K562 (cell line): ENCODE results near the gene FAAH. TPM values are rescaled to one million over a fixed set of nuclear protein-coding genes. Genes with fewer than 3 reads are reported as not detected.
A peak's percentile ranks its signal among the peaks of the same experiment; 100 is the strongest.

Experiments
- ELF1 ChIP-seq: fragments of 200-800 bp; sonication (Bioruptor generic); IDR thresholded peaks from 2 replicates; pipeline ENCODE4 v1.6.1; 2016; ENCODE audit warnings: missing genetic modification characterization, missing compliant biosample characterization
- GABPB2 ChIP-seq: fragments of 250-450 bp; sonication (Bioruptor Pico); conservative IDR thresholded peaks from 2 replicates; pipeline ENCODE4 v1.5.1; 2021; ENCODE audit warnings: mild to moderate bottlenecking
- GTF2F1 ChIP-seq: IDR thresholded peaks from 2 replicates; pipeline ENCODE4 v1.6.1; 2011; ENCODE audit warnings: low read depth, low read length, improper control_type of control experiment
- HMG20A ChIP-seq: fragments of 450-650 bp; formaldehyde crosslinking; conservative IDR thresholded peaks from 2 replicates; pipeline ENCODE4 v1.4.0; 2020; ENCODE audit warnings: mild to moderate bottlenecking, mixed read lengths
- MEIS2 ChIP-seq: fragments of 450-650 bp; IDR thresholded peaks from 2 replicates; pipeline ENCODE4 v1.6.1; 2014; ENCODE audit warnings: mild to moderate bottlenecking; ENCODE audit not compliant: partially characterized antibody
- MXD1 ChIP-seq: fragments of 250-450 bp; sonication (Bioruptor Pico); IDR thresholded peaks from 2 replicates; pipeline ENCODE4 v1.8.0; 2021; ENCODE audit warnings: borderline replicate concordance, mild to moderate bottlenecking, moderate library complexity; ENCODE audit not compliant: poor library complexity, severe bottlenecking
- NCOA6 ChIP-seq: fragments of 450-650 bp; IDR thresholded peaks from 2 replicates; pipeline ENCODE4 v1.6.1; 2017; ENCODE audit warnings: mild to moderate bottlenecking
- NFATC3 ChIP-seq: fragments of 450-650 bp; IDR thresholded peaks from 2 replicates; pipeline ENCODE4 v1.6.1; 2017; ENCODE audit warnings: mild to moderate bottlenecking
- OTX1 ChIP-seq: fragments of 450-650 bp; formaldehyde crosslinking; IDR thresholded peaks from 2 replicates; pipeline ENCODE4 v1.4.0; 2022; ENCODE audit warnings: mild to moderate bottlenecking
- POLR3A ChIP-seq: IDR thresholded peaks from 2 replicates; pipeline ENCODE4 v1.6.1; 2011; ENCODE audit warnings: borderline replicate concordance, mild to moderate bottlenecking, moderate library complexity; ENCODE audit not compliant: insufficient read length, insufficient read depth; ENCODE audit errors: extremely low read depth
- PREB ChIP-seq: sonication (generic); formaldehyde crosslinking; IDR thresholded peaks from 2 replicates; pipeline ENCODE4 v1.8.1; 2023; ENCODE audit warnings: mild to moderate bottlenecking, missing genetic modification reagents
- RFX5 ChIP-seq: IDR thresholded peaks from 2 replicates; pipeline ENCODE4 v1.6.1; 2011; ENCODE audit warnings: low read depth, mild to moderate bottlenecking, improper control_type of control experiment, low read length
- SMARCE1 ChIP-seq: fragments of 450-650 bp; IDR thresholded peaks from 2 replicates; pipeline ENCODE4 v1.7.1; 2016; ENCODE audit warnings: mild to moderate bottlenecking
- UBTF ChIP-seq, 2 experiments: IDR thresholded peaks; 2 replicates each; pipeline ENCODE4 v1.6.1; 2012; ENCODE audit warnings: improper control_type of control experiment in 2 of 2, low read depth in 2 of 2, low read length in 2 of 2, borderline replicate concordance in 1 of 2
- ZFP30 ChIP-seq: fragments of 250-450 bp; sonication (Bioruptor Pico); IDR thresholded peaks from 2 replicates; pipeline ENCODE4 v1.8.0; 2022; ENCODE audit warnings: moderate library complexity, mild to moderate bottlenecking, inconsistent platforms, borderline replicate concordance
- ZNF174 ChIP-seq: fragments of 250-450 bp; sonication (Bioruptor Pico); IDR thresholded peaks from 2 replicates; pipeline ENCODE4 v1.4.0; 2020; ENCODE audit warnings: mild to moderate bottlenecking
- ZNF668 ChIP-seq: fragments of 250-450 bp; sonication (Bioruptor Pico); IDR thresholded peaks from 2 replicates; pipeline ENCODE4 v1.8.0; 2022; ENCODE audit warnings: mild to moderate bottlenecking, inconsistent platforms
- polyA plus RNA-seq, 8 experiments: library from polyadenylated mRNA; depleted of rRNA in 4 of 8; stranded (reverse) in 5 of 8; unstranded in 3 of 8; fragments of >200 nt; fragmentation: Nextera tagmentation in 2 of 8; fragmentation: Illumina TruSeq in 1 of 8; extraction: Ambion mirVana in 2 of 8; extraction: Trizol in 1 of 8; gene quantifications; 2 replicates each; pipeline versions ENCODE4 v1.2.1 to v1.2.3, GENCODE V29; 2011 to 2014; ENCODE audit warnings: inconsistent platforms in 1 of 8, missing spikeins in 1 of 8
- total RNA-seq, 7 experiments: library from RNA; depleted of rRNA in 6 of 7; stranded (reverse); fragments of >200 nt in 6 of 7; fragmentation: Illumina TruSeq in 2 of 7; extraction: Trizol in 2 of 7; gene quantifications; 2 replicates each; pipeline versions ENCODE4 v1.2.1 to v1.2.3, GENCODE V29; 2011 to 2021; ENCODE audit warnings: low replicate concordance in 1 of 7
- TF ChIP-seq, protein P1 (sequence below): fragments of 250-450 bp; sonication (Bioruptor Pico); IDR thresholded peaks from 2 replicates; pipeline ENCODE4 v1.4.0; 2020

FAAH gene
- total and polyA plus RNA-seq, 9 of the 15 experiments (the other 6 are each of a cell fraction or from before 2014, with no cell fraction given), result 0.06 to 1.1 (median 0.32) TPM

GRCh38 chr1:46442317-46443161, 48.4 kb downstream of the FAAH start (continued):
- TF ChIP-seq, protein P1, sequence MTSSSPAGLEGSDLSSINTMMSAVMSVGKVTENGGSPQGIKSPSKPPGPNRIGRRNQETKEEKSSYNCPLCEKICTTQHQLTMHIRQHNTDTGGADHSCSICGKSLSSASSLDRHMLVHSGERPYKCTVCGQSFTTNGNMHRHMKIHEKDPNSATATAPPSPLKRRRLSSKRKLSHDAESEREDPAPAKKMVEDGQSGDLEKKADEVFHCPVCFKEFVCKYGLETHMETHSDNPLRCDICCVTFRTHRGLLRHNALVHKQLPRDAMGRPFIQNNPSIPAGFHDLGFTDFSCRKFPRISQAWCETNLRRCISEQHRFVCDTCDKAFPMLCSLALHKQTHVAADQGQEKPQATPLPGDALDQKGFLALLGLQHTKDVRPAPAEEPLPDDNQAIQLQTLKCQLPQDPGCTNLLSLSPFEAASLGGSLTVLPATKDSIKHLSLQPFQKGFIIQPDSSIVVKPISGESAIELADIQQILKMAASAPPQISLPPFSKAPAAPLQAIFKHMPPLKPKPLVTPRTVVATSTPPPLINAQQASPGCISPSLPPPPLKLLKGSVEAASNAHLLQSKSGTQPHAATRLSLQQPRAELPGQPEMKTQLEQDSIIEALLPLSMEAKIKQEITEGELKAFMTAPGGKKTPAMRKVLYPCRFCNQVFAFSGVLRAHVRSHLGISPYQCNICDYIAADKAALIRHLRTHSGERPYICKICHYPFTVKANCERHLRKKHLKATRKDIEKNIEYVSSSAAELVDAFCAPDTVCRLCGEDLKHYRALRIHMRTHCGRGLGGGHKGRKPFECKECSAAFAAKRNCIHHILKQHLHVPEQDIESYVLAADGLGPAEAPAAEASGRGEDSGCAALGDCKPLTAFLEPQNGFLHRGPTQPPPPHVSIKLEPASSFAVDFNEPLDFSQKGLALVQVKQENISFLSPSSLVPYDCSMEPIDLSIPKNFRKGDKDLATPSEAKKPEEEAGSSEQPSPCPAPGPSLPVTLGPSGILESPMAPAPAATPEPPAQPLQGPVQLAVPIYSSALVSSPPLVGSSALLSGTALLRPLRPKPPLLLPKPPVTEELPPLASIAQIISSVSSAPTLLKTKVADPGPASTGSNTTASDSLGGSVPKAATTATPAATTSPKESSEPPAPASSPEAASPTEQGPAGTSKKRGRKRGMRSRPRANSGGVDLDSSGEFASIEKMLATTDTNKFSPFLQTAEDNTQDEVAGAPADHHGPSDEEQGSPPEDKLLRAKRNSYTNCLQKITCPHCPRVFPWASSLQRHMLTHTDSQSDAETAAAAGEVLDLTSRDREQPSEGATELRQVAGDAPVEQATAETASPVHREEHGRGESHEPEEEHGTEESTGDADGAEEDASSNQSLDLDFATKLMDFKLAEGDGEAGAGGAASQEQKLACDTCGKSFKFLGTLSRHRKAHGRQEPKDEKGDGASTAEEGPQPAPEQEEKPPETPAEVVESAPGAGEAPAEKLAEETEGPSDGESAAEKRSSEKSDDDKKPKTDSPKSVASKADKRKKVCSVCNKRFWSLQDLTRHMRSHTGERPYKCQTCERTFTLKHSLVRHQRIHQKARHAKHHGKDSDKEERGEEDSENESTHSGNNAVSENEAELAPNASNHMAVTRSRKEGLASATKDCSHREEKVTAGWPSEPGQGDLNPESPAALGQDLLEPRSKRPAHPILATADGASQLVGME (CRISPR knock-in tag), result no peak; the same call in 1 of the 2 replicates
- TF ChIP-seq UBTF (IDR thresholded peaks at IDR 0.05; ENCODE audit: borderline replicate concordance in 1 of 2, low read depth in 2 of 2, low read length in 2 of 2), result peak in 1 of 2 experiments; percentile 79; a peak in 1 of 4 replicates
- no peak for TF ChIP-seq MXD1 (CRISPR knock-in tag)
- TF ChIP-seq GTF2F1, result no peak
- peak; percentile 46; the same call in 1 of the 2 replicates for TF ChIP-seq ELF1
- TF ChIP-seq ZNF174 (CRISPR knock-in tag), result no peak
- TF ChIP-seq MEIS2, result peak; percentile 83
- peak; percentile 79; the same call in 1 of the 2 replicates for TF ChIP-seq ZNF668 (CRISPR knock-in tag)
- peak; percentile 89; the same call in 1 of the 2 replicates for TF ChIP-seq PREB
- no peak for TF ChIP-seq HMG20A
- TF ChIP-seq NCOA6, result no peak
- no peak for TF ChIP-seq ZFP30 (CRISPR knock-in tag)
- TF ChIP-seq POLR3A, result no peak
- TF ChIP-seq GABPB2 (CRISPR knock-in tag), result peak; percentile 73; the same call in 1 of the 2 replicates
- no peak for TF ChIP-seq OTX1 (CRISPR knock-in tag)
- TF ChIP-seq RFX5, result no peak
- TF ChIP-seq SMARCE1, result peak; percentile 89
- TF ChIP-seq NFATC3, result peak; percentile 85
